Fibroblast of lung (primary cell): ENCODE data around the gene APBB2. TPM values are rescaled to one million over a fixed set of nuclear protein-coding genes. Genes with fewer than 3 reads are reported as not detected.

Experiments
- DNase-seq, 2 donors: peaks; one replicate each; pipeline versions ENCODE4 v3.0.0 to v3.0.0-alpha.2; 2010; ENCODE audit warnings: low read depth in 2 of 2
- H2AFZ ChIP-seq: 2 replicates; pipeline ENCODE4 v1.5.1; 2012; ENCODE audit warnings: low read length, control low read depth, inconsistent platforms
- H3K27ac ChIP-seq: 2 replicates; pipeline ENCODE4 v1.5.1; 2011; ENCODE audit warnings: low read length, control low read depth; ENCODE audit not compliant: insufficient read depth
- H3K27me3 ChIP-seq: 2 replicates; pipeline ENCODE4 v1.5.1; 2011; ENCODE audit warnings: mild to moderate bottlenecking, low read length; ENCODE audit not compliant: control insufficient read depth, insufficient read depth
- H3K36me3 ChIP-seq: 2 replicates; pipeline ENCODE4 v1.5.1; 2011; ENCODE audit warnings: low read length; ENCODE audit not compliant: control insufficient read depth, insufficient read depth
- H3K4me1 ChIP-seq: 2 replicates; pipeline ENCODE4 v1.5.1; 2011; ENCODE audit warnings: low read length; ENCODE audit not compliant: control insufficient read depth, insufficient read depth; ENCODE audit errors: extremely low read depth
- H3K4me2 ChIP-seq: 2 replicates; pipeline ENCODE4 v1.5.1; 2011; ENCODE audit warnings: low read length, control low read depth; ENCODE audit not compliant: insufficient read depth; ENCODE audit errors: extremely low read depth
- H3K4me3 ChIP-seq, 4 experiments: fragments of 200-600 bp in 1 of 4; sonication (generic) in 1 of 4; replicated peaks in 1 of 4; 2 replicates each; pipeline ENCODE4 v1.5.1; 2011 to 2016; ENCODE audit warnings: low read length in 4 of 4, low read depth in 3 of 4, mild to moderate bottlenecking in 3 of 4, control low read depth in 2 of 4, inconsistent platforms in 1 of 4, mixed read lengths in 1 of 4; ENCODE audit not compliant: insufficient read depth in 1 of 4; ENCODE audit errors: control extremely low read depth in 1 of 4
- H3K79me2 ChIP-seq: 2 replicates; pipeline ENCODE4 v1.5.1; 2012; ENCODE audit warnings: mild to moderate bottlenecking, low read length, inconsistent platforms; ENCODE audit not compliant: control insufficient read depth, insufficient read depth
- H3K9ac ChIP-seq: 2 replicates; pipeline ENCODE4 v1.5.1; 2011; ENCODE audit warnings: mild to moderate bottlenecking, low read length, control low read depth; ENCODE audit not compliant: insufficient read depth
- H3K9me3 ChIP-seq: 2 replicates; pipeline ENCODE4 v1.5.1; 2012; ENCODE audit warnings: low read depth, low read length; ENCODE audit not compliant: control insufficient read depth, insufficient read depth
- H4K20me1 ChIP-seq: 2 replicates; pipeline ENCODE4 v1.5.1; 2011; ENCODE audit warnings: low read length; ENCODE audit not compliant: control insufficient read depth, insufficient read depth; ENCODE audit errors: extremely low read depth
- EZH2 ChIP-seq: IDR thresholded peaks from 2 replicates; pipeline ENCODE4 v1.5.1; 2012; ENCODE audit warnings: low read length, control low read depth, mild to moderate bottlenecking; ENCODE audit errors: missing control alignments
- polyA plus RNA-seq, 2 donors: library from polyadenylated mRNA; depleted of rRNA in 1 of 2; stranded (reverse) in 1 of 2; unstranded in 1 of 2; fragments of >200 nt; gene quantifications; 2 replicates each; pipeline ENCODE4 v1.2.1, GENCODE V29; 2011 to 2012; ENCODE audit warnings: missing spikeins in 1 of 2
- total RNA-seq: library from RNA; depleted of rRNA; stranded (reverse); fragments of >200 nt; gene quantifications from 2 replicates; pipeline ENCODE4 v1.2.1, GENCODE V29; 2014
- TF ChIP-seq, protein P1 (sequence below), 2 donors: IDR thresholded peaks in 1 of 2; conservative IDR thresholded peaks in 1 of 2; 1 replicate in 1 of 2; 2 replicates in 1 of 2; pipeline ENCODE4 v1.5.1; 2011 to 2012; ENCODE audit warnings: low read length in 2 of 2, control low read depth in 1 of 2, inconsistent platforms in 1 of 2, low read depth in 1 of 2, mild to moderate bottlenecking in 1 of 2

The APBB2 gene
- total and polyA plus RNA-seq, 2 donors (not counting 1 experiment from before 2014, with no cell fraction given) = 25.1 to 29.8 TPM

DNA sequence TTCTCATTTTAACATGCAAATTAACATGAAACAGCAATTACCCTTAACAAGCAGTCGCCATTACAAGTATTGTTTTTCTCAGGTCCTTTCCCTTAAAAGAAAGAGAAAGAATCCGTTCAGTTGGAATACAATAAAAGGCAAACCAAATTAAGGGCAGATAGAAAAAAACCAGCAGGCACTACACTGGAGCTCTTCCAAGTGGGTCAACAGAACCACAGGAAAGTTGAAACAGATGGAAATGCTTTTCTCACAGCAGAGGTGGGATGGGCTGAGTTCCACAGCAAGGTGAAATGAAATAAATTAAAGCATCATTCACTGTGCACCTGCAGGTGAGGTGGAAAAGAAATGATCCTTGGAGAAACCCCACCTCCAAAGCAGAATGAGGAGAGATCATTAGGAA, 102.6 kb downstream of the APBB2 start:
- no peak overlapping the region for H3K4me3 ChIP-seq
- H2AFZ ChIP-seq = no peak overlapping the region
- no peaks in the 10 kb centered on the region for H3K27me3 ChIP-seq
- no peak overlapping the region for H3K27ac ChIP-seq
- H3K4me2 ChIP-seq = no peak overlapping the region
- no peaks in the 10 kb centered on the region for H3K79me2 ChIP-seq
- no peaks in the 10 kb centered on the region for H3K36me3 ChIP-seq
- no peaks in the 10 kb centered on the region for H3K4me1 ChIP-seq
- no peaks in the 10 kb centered on the region for H4K20me1 ChIP-seq
- no peak for DNase-seq
- no peak overlapping the region for H3K9ac ChIP-seq
- TF ChIP-seq EZH2 = no peak
- TF ChIP-seq, protein P1, sequence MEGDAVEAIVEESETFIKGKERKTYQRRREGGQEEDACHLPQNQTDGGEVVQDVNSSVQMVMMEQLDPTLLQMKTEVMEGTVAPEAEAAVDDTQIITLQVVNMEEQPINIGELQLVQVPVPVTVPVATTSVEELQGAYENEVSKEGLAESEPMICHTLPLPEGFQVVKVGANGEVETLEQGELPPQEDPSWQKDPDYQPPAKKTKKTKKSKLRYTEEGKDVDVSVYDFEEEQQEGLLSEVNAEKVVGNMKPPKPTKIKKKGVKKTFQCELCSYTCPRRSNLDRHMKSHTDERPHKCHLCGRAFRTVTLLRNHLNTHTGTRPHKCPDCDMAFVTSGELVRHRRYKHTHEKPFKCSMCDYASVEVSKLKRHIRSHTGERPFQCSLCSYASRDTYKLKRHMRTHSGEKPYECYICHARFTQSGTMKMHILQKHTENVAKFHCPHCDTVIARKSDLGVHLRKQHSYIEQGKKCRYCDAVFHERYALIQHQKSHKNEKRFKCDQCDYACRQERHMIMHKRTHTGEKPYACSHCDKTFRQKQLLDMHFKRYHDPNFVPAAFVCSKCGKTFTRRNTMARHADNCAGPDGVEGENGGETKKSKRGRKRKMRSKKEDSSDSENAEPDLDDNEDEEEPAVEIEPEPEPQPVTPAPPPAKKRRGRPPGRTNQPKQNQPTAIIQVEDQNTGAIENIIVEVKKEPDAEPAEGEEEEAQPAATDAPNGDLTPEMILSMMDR (conservative IDR thresholded peaks at IDR 0.05 in 1 of 2, IDR thresholded peaks at IDR 0.05 in 1 of 2; ENCODE audit: low read depth in 1 of 2, low read length in 2 of 2) = no peak
- H3K9me3 ChIP-seq = no peaks in the 10 kb centered on the region

DNA sequence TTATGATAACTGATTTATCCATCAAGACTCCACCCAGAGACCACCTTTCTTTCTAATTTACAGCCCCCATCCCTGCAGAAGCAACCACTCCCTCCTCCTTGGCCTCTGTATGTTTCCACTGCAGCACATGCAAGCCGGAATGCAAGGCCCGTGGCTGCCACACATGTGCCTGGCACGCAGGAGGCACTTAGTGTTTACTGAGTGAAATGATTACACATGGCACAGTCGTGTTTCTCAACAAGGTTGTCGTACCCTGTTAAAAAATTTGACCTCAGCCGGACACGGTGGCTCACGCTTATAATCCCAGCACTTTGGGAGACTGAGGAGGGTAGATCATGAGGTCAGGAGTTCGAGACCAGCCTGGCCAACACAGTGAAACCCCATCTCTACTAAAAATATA, 104.3 kb downstream of the APBB2 start:
- no peaks in the 10 kb centered on the region for H3K27me3 ChIP-seq
- H4K20me1 ChIP-seq = no peaks in the 10 kb centered on the region
- TF ChIP-seq EZH2 = no peak
- TF ChIP-seq, protein P1 (conservative IDR thresholded peaks at IDR 0.05 in 1 of 2, IDR thresholded peaks at IDR 0.05 in 1 of 2; ENCODE audit: low read depth in 1 of 2, low read length in 2 of 2) = no peak
- no peak overlapping the region for H3K4me3 ChIP-seq
- H3K4me1 ChIP-seq = no peaks in the 10 kb centered on the region
- no peak overlapping the region for H3K9ac ChIP-seq
- no peaks in the 10 kb centered on the region for H3K79me2 ChIP-seq
- H2AFZ ChIP-seq = no peak overlapping the region
- H3K4me2 ChIP-seq = no peak overlapping the region
- no peak overlapping the region for H3K27ac ChIP-seq
- no peak for DNase-seq
- no peaks in the 10 kb centered on the region for H3K36me3 ChIP-seq
- no peaks in the 10 kb centered on the region for H3K9me3 ChIP-seq

DNA sequence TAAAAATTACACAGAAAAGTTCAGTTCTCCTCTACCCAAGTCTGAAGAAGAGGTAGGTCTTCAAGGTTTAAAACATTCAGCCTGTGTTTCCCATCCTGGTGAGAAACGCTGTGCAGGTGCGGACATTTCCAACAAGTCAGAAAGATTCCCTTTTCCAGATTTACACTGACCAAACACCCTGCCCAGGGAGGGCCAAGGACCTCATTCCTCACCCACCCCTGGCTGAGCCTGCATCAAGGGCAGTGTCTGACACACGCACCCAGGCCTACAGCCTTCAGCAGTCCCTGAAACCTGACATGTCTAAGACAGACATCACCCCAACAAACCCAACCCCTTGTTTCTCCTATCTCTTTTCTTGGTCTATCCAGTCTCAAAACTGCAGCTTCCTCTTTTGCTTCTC, 105.9 kb downstream of the APBB2 start:
- no peaks in the 10 kb centered on the region for H3K36me3 ChIP-seq
- no peak overlapping the region for H3K4me3 ChIP-seq
- H4K20me1 ChIP-seq = no peaks in the 10 kb centered on the region

More for the DNA sequence above, 105.9 kb downstream of the APBB2 start:
- no peak overlapping the region for H3K9ac ChIP-seq
- H3K4me2 ChIP-seq = no peak overlapping the region
- no peak for TF ChIP-seq EZH2
- TF ChIP-seq, protein P1 (conservative IDR thresholded peaks at IDR 0.05 in 1 of 2, IDR thresholded peaks at IDR 0.05 in 1 of 2; ENCODE audit: low read depth in 1 of 2, low read length in 2 of 2) = no peak
- DNase-seq = no peak
- H3K27ac ChIP-seq = no peak overlapping the region
- H3K9me3 ChIP-seq = no peaks in the 10 kb centered on the region
- no peak overlapping the region for H2AFZ ChIP-seq
- no peaks in the 10 kb centered on the region for H3K4me1 ChIP-seq
- H3K79me2 ChIP-seq = no peaks in the 10 kb centered on the region
- H3K27me3 ChIP-seq = no peaks in the 10 kb centered on the region
